Spleen (tissue), 7 donors: ENCODE data around the gene SLC66A1.

ENCODE experiments used
- POLR2A ChIP-seq, 3 donors: fragments of 450-650 bp; IDR thresholded peaks; one replicate each; pipeline ENCODE4 v1.5.1; 2017; ENCODE audit warnings: antibody characterized with exemption in 3 of 3, mild to moderate bottlenecking in 1 of 3
- POLR2AphosphoS5 ChIP-seq, 3 donors: sonication (generic); formaldehyde crosslinking; IDR thresholded peaks; one replicate each; pipeline ENCODE4 v1.5.1; 2017; ENCODE audit warnings: antibody characterized with exemption in 3 of 3
- TF ChIP-seq, protein P1 (sequence below), 11 experiments: fragments of 200-600 bp in 7 of 11; fragments of 450-650 bp in 4 of 11; sonication (generic) in 4 of 11; IDR thresholded peaks in 8 of 11; conservative IDR thresholded peaks in 3 of 11; 1 replicate in 7 of 11; 2 replicates in 4 of 11; pipeline versions ENCODE4 v1.4.0 to v1.8.0; 2016 to 2021; ENCODE audit warnings: antibody characterized with exemption in 11 of 11, inconsistent platforms in 4 of 11, mild to moderate bottlenecking in 1 of 11
- donor health status: DM: no; HTN: no; CAD: no; lungs with moderate emphysema.
- donor health status: DM: no; HTN: no; CAD: no.
- donor health status: DM: no; HTN: no; CAD: no.

DNA sequence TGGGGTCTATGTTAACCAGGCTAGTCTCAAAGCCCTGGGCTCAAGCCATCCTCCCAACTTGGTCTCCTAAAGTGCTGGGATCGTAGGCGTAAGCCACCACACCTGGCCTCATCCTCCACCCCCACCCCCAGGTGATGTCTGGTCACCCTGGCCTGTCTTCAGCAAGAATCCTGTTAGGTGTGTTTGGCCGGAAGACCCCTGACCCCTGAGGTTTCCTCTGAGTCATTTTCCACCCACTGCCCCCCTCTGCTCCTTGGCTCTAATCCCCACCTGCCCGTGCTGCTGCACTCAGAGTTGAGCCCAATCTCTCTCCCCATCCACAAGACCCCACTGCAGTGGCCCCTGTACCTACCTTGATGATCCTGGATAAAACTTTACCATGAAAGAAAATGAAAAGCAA lies 25.2 kb downstream of the SLC66A1 start:
- TF ChIP-seq, protein P1, sequence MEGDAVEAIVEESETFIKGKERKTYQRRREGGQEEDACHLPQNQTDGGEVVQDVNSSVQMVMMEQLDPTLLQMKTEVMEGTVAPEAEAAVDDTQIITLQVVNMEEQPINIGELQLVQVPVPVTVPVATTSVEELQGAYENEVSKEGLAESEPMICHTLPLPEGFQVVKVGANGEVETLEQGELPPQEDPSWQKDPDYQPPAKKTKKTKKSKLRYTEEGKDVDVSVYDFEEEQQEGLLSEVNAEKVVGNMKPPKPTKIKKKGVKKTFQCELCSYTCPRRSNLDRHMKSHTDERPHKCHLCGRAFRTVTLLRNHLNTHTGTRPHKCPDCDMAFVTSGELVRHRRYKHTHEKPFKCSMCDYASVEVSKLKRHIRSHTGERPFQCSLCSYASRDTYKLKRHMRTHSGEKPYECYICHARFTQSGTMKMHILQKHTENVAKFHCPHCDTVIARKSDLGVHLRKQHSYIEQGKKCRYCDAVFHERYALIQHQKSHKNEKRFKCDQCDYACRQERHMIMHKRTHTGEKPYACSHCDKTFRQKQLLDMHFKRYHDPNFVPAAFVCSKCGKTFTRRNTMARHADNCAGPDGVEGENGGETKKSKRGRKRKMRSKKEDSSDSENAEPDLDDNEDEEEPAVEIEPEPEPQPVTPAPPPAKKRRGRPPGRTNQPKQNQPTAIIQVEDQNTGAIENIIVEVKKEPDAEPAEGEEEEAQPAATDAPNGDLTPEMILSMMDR (IDR thresholded peaks at IDR 0.05 in 8 of 11, conservative IDR thresholded peaks at IDR 0.05 in 3 of 11): no peak
- TF ChIP-seq POLR2AphosphoS5 (IDR thresholded peaks at IDR 0.05): no peak
- no peak for TF ChIP-seq POLR2A (IDR thresholded peaks at IDR 0.05)
